ENCODE measurements around the gene DARS2. TPM values are rescaled to one million over a fixed set of nuclear protein-coding genes. Genes with fewer than 3 reads are reported as not detected.
"Not testable (repeated sequence)": the region's sequence is repeated elsewhere in the genome, so short reads cannot be mapped to it uniquely, and the experiment has no call there.

DARS2 gene
- total RNA-seq, 2 experiments from 2014 or later, result 42.7 to 44.1 TPM

- Mint-ChIP-seq H3K27ac (peak overlapping the region; percentile 74), H3K9me3 (no peaks in the 10 kb centered on the region), H3K4me3 (no peak overlapping the region), H3K4me1 (ENCODE audit: low read depth) (peaks cover 37% of the 10 kb centered on the region), H3K36me3 (ENCODE audit: low read depth) (peaks cover 43% of the 10 kb centered on the region), H3K27me3 (ENCODE audit: low read depth) (no peaks in the 10 kb centered on the region)
- DNase-seq, result no peak
- intact Hi-C loops (cut with micrococcal nuclease), result no loop called here
- CTCF ChIA-PET, result interaction anchor here (0.6 kb wide), 1 partner anchor 16 kb away, joined by 3 read pairs; no protein-coding TSS in a partner anchor
Observed at GRCh38 chr1:173871091-173871490, 46.6 kb downstream of the DARS2 start.

GRCh38 chr1:173871500-173871899, 47.0 kb downstream of the DARS2 start:
- Mint-ChIP-seq H3K4me3 (peak overlapping the region; percentile 20), H3K36me3 (ENCODE audit: low read depth) (peaks cover 38% of the 10 kb centered on the region), H3K27ac (peak overlapping the region; percentile 46), H3K27me3 (ENCODE audit: low read depth) (no peaks in the 10 kb centered on the region), H3K4me1 (ENCODE audit: low read depth) (peaks cover 37% of the 10 kb centered on the region), H3K9me3 (no peaks in the 10 kb centered on the region)
- CTCF ChIA-PET, result interaction anchor here (0.6 kb wide), 1 partner anchor 17 kb away, joined by 3 read pairs; no protein-coding TSS in a partner anchor
- intact Hi-C loops (cut with micrococcal nuclease), result no loop called here
- DNase-seq, result no peak

GRCh38 chr1:173876732-173877131, 52.3 kb downstream of the DARS2 start:
- Mint-ChIP-seq H3K9me3 (no peaks in the 10 kb centered on the region), H3K36me3 (ENCODE audit: low read depth) (peaks cover 26% of the 10 kb centered on the region), H3K27me3 (ENCODE audit: low read depth) (no peaks in the 10 kb centered on the region), H3K4me1 (ENCODE audit: low read depth) (peaks cover 11% of the 10 kb centered on the region), H3K4me3 (no peak overlapping the region), H3K27ac (no peak overlapping the region)
- intact Hi-C loops (cut with micrococcal nuclease), result no loop called here
- CTCF ChIA-PET, result no interaction called here
- no peak for DNase-seq

- Mint-ChIP-seq H3K4me1 (ENCODE audit: low read depth) (peaks cover 5% of the 10 kb centered on the region), H3K4me3 (no peak overlapping the region), H3K9me3 (no peaks in the 10 kb centered on the region), H3K27ac (no peak overlapping the region), H3K27me3 (ENCODE audit: low read depth) (no peaks in the 10 kb centered on the region), H3K36me3 (ENCODE audit: low read depth) (peaks cover 22% of the 10 kb centered on the region)
- CTCF ChIA-PET, result interaction anchor here (1.1 kb wide), 1 partner anchor 12 kb away, joined by 3 read pairs; no protein-coding TSS in a partner anchor
- intact Hi-C loops (cut with micrococcal nuclease), result no loop called here
- DNase-seq, result no peak
Observed at GRCh38 chr1:173878251-173878650, 53.8 kb downstream of the DARS2 start.

- H3K4me1 Mint-ChIP-seq (ENCODE audit: low read depth); H3K27me3 Mint-ChIP-seq (ENCODE audit: low read depth); DNase-seq; intact Hi-C loops (cut with micrococcal nuclease); H3K27ac Mint-ChIP-seq; H3K9me3 Mint-ChIP-seq; H3K4me3 Mint-ChIP-seq; CTCF ChIA-PET: not testable (repeated sequence)
- H3K36me3 Mint-ChIP-seq (ENCODE audit: low read depth), result peaks cover 20% of the 10 kb centered on the region
Observed at GRCh38 chr1:173881117-173881516, 56.6 kb downstream of the DARS2 start.

- intact Hi-C loops (cut with micrococcal nuclease), result no loop called here
- Mint-ChIP-seq H3K36me3 (ENCODE audit: low read depth) (peaks cover 23% of the 10 kb centered on the region), H3K27ac (no peak overlapping the region), H3K9me3 (no peaks in the 10 kb centered on the region), H3K27me3 (ENCODE audit: low read depth) (no peaks in the 10 kb centered on the region), H3K4me3 (no peak overlapping the region), H3K4me1 (ENCODE audit: low read depth) (peaks cover 22% of the 10 kb centered on the region)
- CTCF ChIA-PET, result no interaction called here
- no peak for DNase-seq
Observed at GRCh38 chr1:173884701-173885100, 60.2 kb downstream of the DARS2 start.

GRCh38 chr1:173886746-173887611, 62.5 kb downstream of the DARS2 start:
- Mint-ChIP-seq H3K9me3 (no peaks in the 10 kb centered on the region), H3K27me3 (ENCODE audit: low read depth) (no peaks in the 10 kb centered on the region), H3K36me3 (ENCODE audit: low read depth) (peaks cover 23% of the 10 kb centered on the region), H3K4me1 (ENCODE audit: low read depth) (peaks cover 22% of the 10 kb centered on the region), H3K4me3 (no peak overlapping the region), H3K27ac (no peak overlapping the region)
- intact Hi-C loops (cut with micrococcal nuclease), result no loop called here
- CTCF ChIA-PET, result interaction anchor here (0.6 to 1.0 kb wide), 2 partner anchors 92 to 409 kb away, joined by 3 to 4 read pairs; no protein-coding TSS in a partner anchor
- DNase-seq, result no peak

- H3K27ac Mint-ChIP-seq, result no peak overlapping the region
- H3K27me3 Mint-ChIP-seq (ENCODE audit: low read depth), result no peaks in the 10 kb centered on the region
- no peaks in the 10 kb centered on the region for H3K9me3 Mint-ChIP-seq
- no peak for DNase-seq
- CTCF ChIA-PET, result interaction anchor here (0.6 to 1.0 kb wide), 2 partner anchors 93 to 410 kb away, joined by 3 to 4 read pairs; no protein-coding TSS in a partner anchor
- H3K36me3 Mint-ChIP-seq (ENCODE audit: low read depth), result peaks cover 24% of the 10 kb centered on the region
- H3K4me3 Mint-ChIP-seq, result no peak overlapping the region
- peaks cover 22% of the 10 kb centered on the region for H3K4me1 Mint-ChIP-seq (ENCODE audit: low read depth)
- intact Hi-C loops (cut with micrococcal nuclease), result no loop called here
Observed at GRCh38 chr1:173887627-173888026, 63.2 kb downstream of the DARS2 start.

- H3K4me3 Mint-ChIP-seq, result no peak overlapping the region
- DNase-seq, result no peak
- CTCF ChIA-PET, result interaction anchor here (0.5 to 1.2 kb wide), 2 partner anchors 10 to 20 kb away, joined by 3 to 5 read pairs; partner anchors contain the start of gene ZBTB37
- H3K27ac Mint-ChIP-seq, result no peak overlapping the region
- H3K9me3 Mint-ChIP-seq, result no peaks in the 10 kb centered on the region
- no peaks in the 10 kb centered on the region for H3K27me3 Mint-ChIP-seq (ENCODE audit: low read depth)
- H3K4me1 Mint-ChIP-seq (ENCODE audit: low read depth), result peaks cover 22% of the 10 kb centered on the region
- intact Hi-C loops (cut with micrococcal nuclease), result no loop called here
- H3K36me3 Mint-ChIP-seq (ENCODE audit: low read depth), result peaks cover 27% of the 10 kb centered on the region
Observed at GRCh38 chr1:173888749-173889148, 64.3 kb downstream of the DARS2 start.

- no peaks in the 10 kb centered on the region for H3K27me3 Mint-ChIP-seq (ENCODE audit: low read depth)
- intact Hi-C loops (cut with micrococcal nuclease), result no loop called here
- H3K4me1 Mint-ChIP-seq (ENCODE audit: low read depth), result peaks cover 22% of the 10 kb centered on the region
- H3K9me3 Mint-ChIP-seq, result no peaks in the 10 kb centered on the region
- no peak for DNase-seq
- H3K27ac Mint-ChIP-seq, result no peak overlapping the region
- H3K36me3 Mint-ChIP-seq (ENCODE audit: low read depth), result peaks cover 29% of the 10 kb centered on the region
- no peak overlapping the region for H3K4me3 Mint-ChIP-seq
- CTCF ChIA-PET, result interaction anchor here (1.2 kb wide), 1 partner anchor 12 kb away, joined by 3 read pairs; no protein-coding TSS in a partner anchor
Observed at GRCh38 chr1:173889885-173890284, 65.4 kb downstream of the DARS2 start.

- DNase-seq, result no peak
- H3K27me3 Mint-ChIP-seq (ENCODE audit: low read depth), result no peaks in the 10 kb centered on the region
- peaks cover 12% of the 10 kb centered on the region for H3K36me3 Mint-ChIP-seq (ENCODE audit: low read depth)
- no peak overlapping the region for H3K27ac Mint-ChIP-seq
- H3K4me1 Mint-ChIP-seq (ENCODE audit: low read depth), result no peaks in the 10 kb centered on the region
- CTCF ChIA-PET, result interaction anchor here (1.1 kb wide), 1 partner anchor 16 kb away, joined by 3 read pairs; no protein-coding TSS in a partner anchor
- no peak overlapping the region for H3K4me3 Mint-ChIP-seq
- no peaks in the 10 kb centered on the region for H3K9me3 Mint-ChIP-seq
- intact Hi-C loops (cut with micrococcal nuclease), result no loop called here
Observed at GRCh38 chr1:173893611-173894010, 69.1 kb downstream of the DARS2 start.

GRCh38 chr1:173894189-173894588, 69.7 kb downstream of the DARS2 start:
- intact Hi-C loops (cut with micrococcal nuclease), result no loop called here
- Mint-ChIP-seq H3K4me1 (ENCODE audit: low read depth) (peaks cover 1% of the 10 kb centered on the region), H3K27me3 (ENCODE audit: low read depth) (no peaks in the 10 kb centered on the region), H3K4me3 (no peak overlapping the region), H3K27ac (no peak overlapping the region), H3K9me3 (no peaks in the 10 kb centered on the region), H3K36me3 (ENCODE audit: low read depth) (peaks cover 12% of the 10 kb centered on the region)
- CTCF ChIA-PET, result no interaction called here
- DNase-seq, result no peak

- CTCF ChIA-PET, result no interaction called here
- Mint-ChIP-seq H3K4me3 (no peak overlapping the region), H3K36me3 (ENCODE audit: low read depth) (peaks cover 3% of the 10 kb centered on the region), H3K27ac (no peak overlapping the region), H3K27me3 (ENCODE audit: low read depth) (no peaks in the 10 kb centered on the region), H3K4me1 (ENCODE audit: low read depth) (peaks cover 14% of the 10 kb centered on the region), H3K9me3 (no peaks in the 10 kb centered on the region)
- intact Hi-C loops (cut with micrococcal nuclease), result no loop called here
- no peak for DNase-seq
Observed at GRCh38 chr1:173900427-173900826, 76.0 kb downstream of the DARS2 start.
